ENCODE measurements around the gene FHIT.

FHIT gene

DNA sequence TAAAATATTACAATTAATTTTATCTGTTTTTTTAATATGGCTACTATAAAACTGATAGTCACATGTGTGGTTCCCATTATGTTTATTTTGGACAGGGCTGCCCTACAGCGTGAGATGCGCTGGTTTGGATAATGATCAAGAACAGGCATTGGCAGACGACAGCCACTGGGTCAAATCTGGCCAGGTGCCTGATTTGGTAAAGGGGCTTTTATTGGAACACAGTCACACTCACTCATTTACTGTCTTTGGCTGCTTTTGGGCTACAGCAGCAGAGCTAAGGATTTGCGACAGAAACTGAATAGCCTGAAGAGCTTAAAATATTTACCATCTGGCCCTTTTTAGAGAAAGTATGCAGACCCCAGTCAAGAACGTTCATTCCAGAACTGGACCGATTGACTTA, 1477.3 kb downstream of the FHIT start:
- DNase-seq: no peak

DNA sequence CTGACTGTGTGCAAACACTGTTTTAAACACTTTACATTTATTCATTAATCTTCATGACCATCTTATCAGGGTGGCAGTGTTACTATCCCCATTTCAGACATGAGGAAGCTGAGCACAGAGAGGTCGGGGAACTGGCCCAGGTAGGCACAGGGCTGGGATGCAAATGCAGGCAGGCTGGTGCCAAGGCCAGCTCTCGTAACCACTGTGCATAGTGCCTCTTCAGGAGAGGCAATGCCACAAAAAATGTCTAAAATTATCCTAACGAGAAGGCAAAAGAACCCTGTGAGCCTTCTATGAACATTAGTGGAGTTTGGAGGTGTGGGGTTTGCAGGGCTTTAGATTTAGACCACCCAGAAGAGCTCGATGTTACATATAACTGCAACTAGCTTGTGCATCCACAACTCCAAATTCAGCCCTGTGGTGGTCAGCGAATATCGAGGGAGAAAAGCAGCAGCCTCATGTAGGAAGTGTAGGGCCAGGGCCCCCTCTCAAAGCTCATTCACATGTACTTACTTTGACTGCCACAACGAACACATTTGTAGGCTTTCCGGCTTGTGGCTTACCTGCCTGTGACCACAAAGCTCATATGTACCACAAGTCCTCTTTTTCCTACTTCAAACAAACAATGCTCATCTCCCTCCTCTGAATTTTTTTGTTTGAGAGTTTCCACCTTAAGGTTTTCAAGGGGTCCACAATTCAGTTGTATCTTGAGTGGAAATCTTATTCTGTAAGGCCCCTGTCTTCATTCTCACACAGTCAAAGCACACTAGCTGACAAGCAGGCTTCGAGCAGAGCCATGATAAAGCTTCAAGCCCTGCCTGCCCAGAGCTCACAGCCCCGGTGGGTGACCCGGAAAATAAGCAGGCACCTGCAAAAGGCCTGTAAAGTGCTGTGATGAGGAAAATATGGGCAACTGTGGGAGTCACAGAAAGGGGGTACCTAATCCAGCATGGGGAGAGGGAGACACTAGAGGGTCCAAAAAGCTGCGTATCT, 1478.5 kb downstream of the FHIT start:
- no peak for DNase-seq

DNA sequence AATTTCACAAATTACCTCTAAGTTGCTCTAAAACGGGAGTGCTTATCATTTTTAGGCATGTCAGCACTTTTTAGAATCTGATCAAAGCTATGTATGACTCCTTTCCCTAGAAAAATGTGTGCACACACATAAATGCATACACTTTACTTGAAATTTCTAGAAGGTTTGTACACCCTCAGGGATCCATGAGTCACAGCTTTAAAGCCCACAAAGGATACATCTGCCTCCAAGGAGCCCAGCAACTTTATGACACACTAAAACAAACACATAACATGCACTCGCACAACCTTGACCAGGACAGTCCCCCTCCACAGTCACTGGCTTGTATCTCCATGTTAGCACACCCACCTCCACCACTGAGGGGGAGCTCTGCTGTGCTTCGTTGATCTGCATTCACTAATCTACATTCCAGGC, 1479.5 kb downstream of the FHIT start:
- DNase-seq: no peak

DNA sequence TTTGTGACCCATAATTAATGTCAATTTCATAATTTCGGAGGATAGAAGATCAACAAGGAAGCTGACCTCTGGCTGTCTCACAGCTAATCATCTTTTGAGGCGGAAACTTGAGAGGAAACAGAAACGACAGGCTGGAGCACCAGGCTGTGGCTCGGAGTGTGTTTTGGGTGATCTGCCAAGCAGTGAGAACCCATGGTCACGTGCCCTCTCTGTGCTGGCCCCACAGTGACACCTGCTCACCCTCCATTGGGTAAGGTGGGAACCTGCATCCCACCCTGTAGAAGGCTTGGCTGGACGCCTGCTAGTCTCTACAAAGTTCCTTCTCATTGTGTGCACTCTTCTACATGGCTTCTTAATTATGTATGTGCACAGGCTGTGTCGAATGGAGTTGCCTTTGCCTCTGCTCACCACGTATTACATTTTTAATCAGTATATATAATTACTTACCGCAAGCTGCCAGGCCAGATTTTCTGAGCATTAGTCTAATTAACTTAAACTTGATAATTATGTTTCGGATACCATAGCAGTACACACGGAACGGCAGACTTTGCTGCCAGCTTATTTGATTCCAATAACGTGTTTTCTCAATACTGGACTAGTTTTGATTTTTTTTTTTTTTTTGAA, 1482.0 kb downstream of the FHIT start:
- peak in 1 of 3 experiments; percentile 37 for DNase-seq

DNA sequence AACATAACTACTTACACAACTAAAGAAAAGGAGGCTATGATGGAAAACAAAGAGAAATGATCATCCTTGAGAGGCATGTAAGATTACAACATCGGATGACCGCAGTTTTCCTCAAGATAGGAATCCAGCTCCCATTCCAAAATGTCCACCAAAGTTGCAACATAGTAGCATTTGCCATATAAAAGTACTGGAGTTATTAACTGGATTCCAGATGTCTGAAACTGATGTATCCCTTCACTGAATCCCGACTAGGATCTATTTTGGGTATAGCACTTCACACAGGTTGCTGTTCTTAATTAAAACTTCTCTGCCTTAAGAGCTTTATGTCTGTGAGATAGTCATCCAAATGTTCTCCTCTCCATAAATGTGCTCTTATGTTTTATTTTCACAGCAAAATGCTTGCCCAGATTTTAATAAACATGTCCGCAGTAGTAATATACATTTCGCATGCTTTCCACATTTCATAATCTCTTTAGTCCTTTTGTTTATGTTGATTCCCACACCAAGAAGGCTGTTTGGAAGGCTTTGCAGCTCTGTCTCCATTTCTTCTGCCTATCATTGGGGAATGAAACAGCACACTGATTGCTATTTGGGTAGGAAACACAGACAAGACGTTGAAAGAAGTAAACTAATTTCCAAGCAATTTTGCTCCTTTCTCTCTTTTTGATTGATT, 1484.9 kb downstream of the FHIT start:
- DNase-seq: no peak

DNA sequence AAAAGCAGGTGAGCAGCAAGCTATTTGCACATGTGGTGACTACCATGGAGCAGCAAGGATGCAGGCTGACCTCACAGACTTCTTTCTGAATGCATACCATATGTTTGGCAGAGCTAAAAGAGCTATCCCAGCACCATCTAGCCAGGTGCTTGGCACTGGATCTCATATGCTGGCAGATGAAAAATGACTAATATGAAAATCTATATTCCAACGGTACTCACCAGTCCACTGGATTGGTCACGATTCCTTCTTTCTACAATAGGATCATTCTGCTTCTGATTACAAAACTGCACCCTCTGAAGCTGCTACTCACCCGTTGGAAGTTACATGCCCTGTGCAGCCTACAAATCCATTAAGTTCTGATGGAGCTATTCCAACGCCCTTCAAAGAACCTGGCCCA, 1487.1 kb downstream of the FHIT start:
- DNase-seq: no peak

DNA sequence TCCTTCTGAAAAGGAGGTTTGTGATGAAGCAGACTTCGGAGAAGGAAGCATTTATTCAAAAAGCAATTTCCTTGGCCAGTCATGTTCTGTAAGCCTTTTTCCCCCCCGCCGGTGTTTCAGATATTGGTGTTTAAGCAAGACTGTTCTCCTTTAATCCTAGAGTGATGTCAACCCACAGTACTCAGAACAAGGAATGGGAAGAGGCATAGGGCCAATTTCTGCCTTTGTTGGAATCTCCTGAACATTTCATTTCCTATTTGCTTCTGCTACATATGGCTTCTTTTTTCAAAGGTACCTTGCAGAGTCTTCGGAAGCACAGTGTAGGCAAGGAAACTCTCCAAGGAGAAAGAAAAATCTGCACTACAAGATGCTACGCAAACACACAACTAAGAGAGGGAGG, 1488.3 kb downstream of the FHIT start:
- DNase-seq: no peak

DNA sequence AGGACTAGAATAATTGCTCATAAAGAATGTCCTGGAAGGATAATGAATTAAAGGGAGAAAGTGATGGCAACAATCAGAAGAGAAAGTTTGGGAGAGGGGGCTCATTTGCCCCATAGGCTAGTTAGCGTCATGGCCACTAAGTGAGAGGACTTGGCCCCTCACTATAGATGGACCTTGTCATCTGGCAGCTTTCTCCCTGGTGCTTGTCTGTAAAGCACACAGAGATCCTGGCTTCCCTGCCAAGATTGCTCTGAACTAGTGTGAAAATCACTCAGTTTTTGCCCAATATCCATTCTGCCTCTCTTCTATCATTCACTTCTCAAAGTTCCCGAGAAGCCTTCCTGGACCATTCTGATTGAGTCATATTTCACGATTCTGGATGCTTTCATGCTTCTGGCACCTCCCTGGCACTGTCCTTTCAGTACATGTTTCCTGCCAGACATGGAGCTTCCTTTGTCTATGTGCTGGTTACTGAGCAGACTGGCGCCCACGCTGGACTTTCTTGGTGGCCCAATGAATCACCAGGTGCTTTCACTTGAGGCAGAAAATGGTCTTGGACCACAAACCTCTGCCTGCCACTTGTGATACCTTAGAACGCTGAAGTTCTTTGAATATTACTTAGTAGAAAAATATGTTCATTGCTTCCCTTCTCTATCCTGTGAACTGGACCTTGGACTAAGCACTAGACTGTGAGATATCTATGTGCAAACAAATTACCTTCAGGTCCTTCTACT, 1491.8 kb downstream of the FHIT start:
- no peak for DNase-seq

DNA sequence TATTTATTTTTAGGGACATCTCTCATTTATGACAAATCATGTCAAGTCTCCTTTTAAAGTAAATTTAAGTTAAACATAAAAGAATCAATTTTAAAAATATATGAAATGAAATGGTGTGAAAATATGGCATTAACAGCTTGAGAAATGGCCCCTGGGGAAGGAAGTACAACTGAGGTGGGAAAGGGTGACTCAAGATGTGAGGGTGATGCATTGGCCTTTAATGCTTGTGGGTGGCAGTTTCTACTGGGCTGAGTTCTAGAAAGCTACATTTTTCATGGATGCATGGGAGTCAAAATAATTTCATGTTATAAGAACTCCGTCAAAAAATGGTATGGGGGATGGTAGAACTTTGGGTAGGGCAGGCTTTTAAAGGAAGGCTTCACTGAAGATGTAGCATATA, 1492.6 kb downstream of the FHIT start:
- DNase-seq: no peak

DNA sequence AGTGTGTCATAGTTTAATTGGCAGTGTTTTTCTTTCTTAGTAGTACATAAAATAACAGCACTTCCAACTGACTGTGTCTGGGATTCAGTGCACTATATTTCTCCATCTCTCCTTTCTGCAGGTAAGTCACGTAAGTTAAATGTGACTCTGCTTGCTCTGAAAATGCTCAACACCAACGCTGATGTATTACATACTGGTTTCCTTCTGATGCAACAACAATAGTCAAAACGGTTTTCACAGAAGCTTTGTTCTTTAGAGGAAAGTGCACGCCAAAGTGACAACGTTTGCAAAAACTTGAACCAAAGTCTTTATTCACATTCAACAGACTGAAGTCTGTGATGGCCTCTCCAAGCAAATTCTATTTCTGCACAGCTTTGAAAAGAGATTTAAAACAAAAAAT, 1494.3 kb downstream of the FHIT start:
- DNase-seq: no peak

DNA sequence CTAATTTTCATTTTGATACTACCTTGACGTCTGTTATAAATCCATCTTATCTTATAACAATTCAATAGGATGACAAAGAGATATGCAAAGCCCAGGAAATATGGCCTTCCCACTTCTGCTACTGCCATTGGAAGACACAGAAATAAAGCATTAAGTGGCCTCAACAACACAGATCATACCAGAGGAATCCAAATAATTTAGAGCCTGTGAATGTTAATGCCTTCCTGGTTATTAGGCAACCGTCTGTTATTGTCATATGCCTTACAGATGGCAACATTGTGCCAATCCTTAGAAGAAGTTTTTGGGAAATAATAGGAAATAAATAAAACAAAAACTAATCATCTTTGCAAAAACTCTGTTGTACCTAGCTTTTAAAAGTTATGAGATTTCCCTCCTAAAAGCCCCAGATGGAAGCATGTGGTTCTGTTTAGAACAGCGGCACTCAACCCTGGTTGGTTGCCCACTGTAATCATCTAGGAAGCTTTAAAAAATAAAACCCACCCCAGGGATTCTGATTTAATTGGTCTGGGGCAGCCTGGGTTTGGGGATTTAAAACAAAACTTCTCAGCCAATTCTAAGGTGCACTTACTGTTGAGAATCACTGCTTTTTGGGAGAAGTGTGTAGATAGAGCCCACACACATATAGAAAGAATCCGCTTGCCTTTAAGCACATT, 1496.7 kb downstream of the FHIT start:
- no peak for DNase-seq

DNA sequence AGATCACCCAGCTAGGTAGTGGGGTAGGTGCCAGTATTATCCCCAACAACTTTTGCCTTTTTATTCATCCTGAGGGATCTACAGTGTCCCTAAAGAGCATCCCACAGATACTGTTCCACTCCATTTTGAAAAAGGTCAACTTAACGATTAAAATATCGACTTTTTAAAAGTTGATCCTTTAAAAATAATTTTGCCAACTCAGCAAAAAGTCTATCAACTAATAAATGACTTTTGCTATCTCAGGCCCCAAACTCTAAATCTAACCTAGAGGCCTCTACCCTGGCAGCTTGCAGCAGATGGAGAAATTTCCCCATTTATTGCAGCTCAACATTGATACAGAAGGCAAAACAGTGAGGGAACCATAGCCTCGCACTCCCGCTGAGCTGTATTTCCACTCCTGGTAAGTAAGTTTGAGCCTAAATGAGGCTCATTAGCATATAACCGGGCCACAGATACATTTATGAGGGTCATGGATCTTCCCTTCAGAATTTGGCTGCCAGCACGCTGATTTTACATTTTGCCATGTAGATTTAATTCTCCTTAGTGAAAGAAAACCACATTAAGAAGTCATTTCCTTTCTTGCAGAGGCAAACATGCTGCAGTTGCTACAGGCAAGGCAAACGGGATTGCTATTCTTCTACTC, 1497.3 kb downstream of the FHIT start:
- no peak for DNase-seq

DNA sequence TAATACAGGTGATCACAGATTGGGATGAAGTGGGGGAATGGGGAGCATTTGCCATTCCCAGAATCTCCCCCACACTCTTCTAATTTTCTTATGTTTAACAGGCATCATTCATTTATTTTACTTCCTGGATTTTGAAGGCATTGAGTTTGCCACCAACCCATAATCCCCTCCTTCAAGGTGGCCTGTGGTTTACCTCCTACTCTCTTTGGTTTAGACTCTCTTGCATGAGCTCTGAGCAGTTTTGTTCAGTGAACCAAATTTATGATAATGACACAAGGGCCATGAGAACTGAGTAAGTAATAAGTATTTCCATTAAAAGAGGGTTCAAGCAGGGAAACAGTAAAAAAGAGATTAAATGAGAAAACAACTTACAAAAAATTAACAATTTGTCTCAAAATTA, 1498.3 kb downstream of the FHIT start:
- DNase-seq: no peak

DNA sequence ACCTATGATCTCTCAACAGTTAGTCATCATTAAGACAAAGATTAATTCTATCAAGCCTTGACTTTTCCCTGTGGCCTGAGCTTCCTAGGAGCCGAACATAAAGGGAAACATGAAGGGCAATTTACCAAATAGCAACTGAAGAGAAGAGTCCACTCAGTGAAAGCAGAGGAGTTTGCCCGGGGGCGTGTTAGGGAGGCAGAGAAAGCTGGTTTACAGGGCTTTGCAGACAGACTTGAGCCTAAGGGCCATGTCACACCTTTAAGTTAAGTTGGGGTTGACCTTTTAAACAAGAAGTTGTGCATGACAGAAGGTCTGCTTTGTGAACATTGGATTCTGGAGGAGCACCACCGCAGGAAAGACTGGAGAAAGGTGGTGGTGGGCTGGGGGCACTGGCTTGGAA, 1499.6 kb downstream of the FHIT start:
- no peak for DNase-seq

DNA sequence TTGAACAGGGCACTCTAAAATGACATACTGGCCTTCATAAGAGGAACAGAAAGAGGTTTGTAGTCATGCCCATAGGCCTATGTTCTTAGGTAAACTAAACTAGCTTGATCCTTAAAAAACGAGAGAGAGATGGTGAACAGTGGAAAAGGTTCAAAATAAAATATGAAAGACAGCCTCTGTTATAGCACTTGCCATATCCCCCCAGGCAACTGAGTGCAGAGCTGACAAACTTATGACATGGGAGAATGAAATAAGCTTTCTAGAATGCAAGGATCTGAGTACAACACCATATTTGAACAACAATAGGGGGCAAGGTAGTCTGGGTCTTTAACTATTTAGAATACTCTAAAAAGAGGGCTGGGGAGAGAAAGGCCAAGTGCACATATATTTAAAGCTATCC, 1500.9 kb downstream of the FHIT start:
- DNase-seq: no peak

DNA sequence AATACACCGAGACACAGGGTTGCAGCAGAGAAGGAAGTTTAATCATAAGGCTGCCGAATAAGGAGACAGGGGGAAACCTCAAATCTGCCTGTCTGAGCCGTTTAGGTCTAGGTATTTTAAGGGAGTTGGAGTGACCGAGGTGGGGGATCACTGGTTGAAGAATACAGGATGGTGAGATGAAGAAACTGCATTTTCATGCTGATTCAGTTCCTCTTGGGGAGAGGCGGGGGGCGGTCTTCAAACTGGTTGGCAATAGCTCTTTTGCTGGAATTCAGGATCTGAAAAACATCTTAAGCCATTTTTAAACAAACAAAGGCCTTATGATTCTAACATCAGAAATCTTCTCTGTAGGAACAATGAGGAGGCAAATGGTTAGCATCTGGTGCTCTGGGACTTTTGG, 1502.0 kb downstream of the FHIT start:
- no peak for DNase-seq

DNA sequence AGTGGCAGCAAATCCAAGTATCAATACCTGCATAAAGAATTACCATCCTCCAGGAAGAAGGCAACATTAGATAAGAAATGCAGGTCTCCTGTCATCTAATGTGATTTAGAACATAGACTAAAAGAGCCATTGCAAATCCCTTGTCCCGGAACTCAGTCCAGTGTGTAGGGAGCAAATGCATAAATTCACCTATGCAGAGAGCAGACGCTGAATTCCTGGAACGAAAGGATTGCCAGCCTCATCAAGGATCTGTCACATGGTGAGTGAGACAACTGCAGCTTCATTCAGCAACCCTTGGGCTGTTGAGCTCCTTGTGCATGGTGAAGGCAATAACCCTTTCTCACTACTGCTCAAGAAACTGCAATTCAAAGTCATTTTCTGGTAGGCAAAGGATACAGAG, 1504.7 kb downstream of the FHIT start:
- DNase-seq: no peak

DNA sequence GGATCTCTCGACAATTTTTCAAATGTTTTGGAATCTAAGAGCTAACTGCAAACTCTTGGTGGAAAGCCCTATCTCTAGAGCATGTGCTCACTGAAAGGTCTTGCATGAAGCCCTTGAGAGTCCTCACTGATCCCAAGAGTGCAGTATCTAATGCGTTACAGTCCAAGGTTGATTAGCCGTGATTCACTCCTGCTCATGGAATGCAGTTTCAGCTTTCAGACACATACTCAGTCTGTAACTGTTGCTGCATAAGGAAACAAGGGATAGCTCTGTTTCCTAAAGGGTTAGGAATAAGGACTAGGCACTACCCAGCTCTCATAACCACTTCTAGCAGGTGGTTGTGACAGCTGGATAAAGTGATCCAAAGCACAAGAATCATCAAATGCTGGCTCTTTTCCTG, 1514.0 kb downstream of the FHIT start:
- no peak for DNase-seq

DNA sequence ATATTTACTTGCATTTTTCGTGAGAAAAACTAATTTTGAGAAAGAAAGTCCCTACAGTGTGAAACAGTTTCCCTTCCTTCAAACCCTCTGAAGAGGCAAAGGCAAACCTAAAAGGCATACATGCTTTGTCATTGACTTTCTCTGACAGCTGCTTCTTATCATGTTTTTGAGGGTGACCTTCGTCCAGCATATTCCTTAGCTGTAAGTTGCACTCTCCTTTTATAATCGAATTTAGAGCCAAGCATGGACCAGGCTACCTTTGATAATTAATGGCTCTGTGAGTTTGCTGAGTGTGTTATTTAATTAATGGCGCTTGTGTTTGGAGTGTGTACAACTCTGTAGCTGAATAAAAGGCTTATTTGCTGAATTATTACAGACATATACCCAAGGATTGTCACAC, 1517.2 kb downstream of the FHIT start:
- peak in 1 of 3 experiments; percentile 34 for DNase-seq

DNA sequence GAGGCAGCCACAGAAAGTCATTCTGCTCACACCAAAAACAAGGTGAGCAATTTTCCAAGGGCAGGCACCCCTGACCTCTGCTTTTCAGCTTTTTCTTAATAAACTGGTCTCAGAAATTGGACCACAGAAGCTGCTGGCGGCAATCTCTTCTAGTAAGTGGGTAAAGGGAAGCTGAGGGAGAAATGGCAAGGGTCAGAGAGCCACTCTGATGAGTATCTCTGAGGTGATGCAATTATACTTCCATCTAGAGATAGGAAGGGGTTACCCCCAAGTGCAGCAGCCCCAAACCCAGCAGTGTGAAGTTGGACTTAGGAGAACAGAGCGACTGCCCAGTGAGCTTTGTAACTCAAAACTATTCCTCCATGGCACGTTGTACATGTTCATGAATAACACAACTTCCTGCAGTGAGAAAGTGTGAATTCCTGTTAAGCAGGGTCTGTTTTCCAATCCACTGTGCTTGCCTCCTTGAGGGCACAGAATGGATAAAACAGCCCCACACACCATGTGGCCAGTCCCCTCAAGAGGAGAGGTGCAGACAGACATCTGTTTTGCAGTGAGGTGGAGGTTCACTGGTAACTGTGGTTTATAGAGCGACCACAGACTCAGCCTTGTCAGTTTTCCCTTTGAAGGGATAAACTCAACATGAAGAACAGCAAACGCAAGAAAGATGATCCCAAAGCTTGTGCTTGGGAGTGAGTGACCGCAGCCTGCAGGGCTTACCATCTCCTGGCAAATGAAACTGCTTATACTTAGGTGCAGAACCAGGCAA, 1518.0 kb downstream of the FHIT start:
- DNase-seq: no peak

DNA sequence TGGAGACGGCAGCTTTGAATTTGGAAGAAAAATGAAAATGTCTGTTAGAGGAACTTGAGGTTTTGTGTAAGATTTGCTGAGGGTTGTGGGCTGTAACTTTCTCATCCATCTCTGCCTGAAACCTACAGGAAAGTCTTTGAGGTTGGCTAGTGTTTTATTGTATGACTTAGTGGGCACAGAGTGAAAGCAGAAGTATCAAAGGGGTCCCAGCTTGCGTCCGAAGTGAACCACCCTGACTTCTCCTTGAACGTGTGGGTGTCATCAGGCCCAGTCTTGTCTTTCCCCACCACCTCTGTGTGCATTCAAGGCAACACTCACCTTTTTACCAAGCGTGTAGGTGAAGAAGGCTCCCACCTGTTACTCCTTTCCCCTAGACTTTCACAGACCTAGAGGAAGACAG, 1519.3 kb downstream of the FHIT start:
- no peak for DNase-seq
